ENCODE results near the gene NCAM1. TPM values are rescaled to one million over a fixed set of nuclear protein-coding genes. Genes with fewer than 3 reads are reported as not detected.

The NCAM1 gene
- total RNA-seq, 2 donors from 2014 or later: 225 to 229 TPM

DNA sequence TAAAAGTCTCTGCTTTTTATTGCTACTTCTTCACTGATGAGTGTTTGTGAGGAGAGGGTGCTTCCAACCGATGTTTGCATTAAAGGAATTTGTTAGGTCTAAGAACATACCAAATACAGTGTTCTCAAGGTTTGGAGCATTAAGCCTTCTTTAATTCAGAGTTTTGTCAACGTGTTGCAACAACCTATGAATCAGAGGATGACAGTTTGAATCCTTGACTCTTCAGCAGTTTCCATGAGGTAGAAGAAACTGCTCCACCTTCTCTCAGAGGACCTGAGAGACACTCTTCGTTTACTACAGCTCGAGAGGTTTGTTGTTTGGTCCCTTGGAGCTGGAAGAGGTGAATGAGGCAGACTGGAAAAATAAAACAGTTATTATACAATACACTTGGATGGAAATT is 55.7 kb downstream of the NCAM1 start:
- TF ChIP-seq, protein P1, sequence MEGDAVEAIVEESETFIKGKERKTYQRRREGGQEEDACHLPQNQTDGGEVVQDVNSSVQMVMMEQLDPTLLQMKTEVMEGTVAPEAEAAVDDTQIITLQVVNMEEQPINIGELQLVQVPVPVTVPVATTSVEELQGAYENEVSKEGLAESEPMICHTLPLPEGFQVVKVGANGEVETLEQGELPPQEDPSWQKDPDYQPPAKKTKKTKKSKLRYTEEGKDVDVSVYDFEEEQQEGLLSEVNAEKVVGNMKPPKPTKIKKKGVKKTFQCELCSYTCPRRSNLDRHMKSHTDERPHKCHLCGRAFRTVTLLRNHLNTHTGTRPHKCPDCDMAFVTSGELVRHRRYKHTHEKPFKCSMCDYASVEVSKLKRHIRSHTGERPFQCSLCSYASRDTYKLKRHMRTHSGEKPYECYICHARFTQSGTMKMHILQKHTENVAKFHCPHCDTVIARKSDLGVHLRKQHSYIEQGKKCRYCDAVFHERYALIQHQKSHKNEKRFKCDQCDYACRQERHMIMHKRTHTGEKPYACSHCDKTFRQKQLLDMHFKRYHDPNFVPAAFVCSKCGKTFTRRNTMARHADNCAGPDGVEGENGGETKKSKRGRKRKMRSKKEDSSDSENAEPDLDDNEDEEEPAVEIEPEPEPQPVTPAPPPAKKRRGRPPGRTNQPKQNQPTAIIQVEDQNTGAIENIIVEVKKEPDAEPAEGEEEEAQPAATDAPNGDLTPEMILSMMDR (IDR thresholded peaks at IDR 0.05): no peak
- Histone ChIP-seq H3K36me3 (no peaks in the 10 kb centered on the region), H3K9me3 (no peaks in the 10 kb centered on the region), H3K4me3 (no peak overlapping the region), H3K4me1 (peaks cover 0 to 16% of the 10 kb centered on the region in 2 donors), H3K27ac (peak overlapping the region in 1 of 2 donors; percentile 3), H3K27me3 (no peaks in the 10 kb centered on the region)
- DNase-seq (ENCODE audit: low spot score): no peak

DNA sequence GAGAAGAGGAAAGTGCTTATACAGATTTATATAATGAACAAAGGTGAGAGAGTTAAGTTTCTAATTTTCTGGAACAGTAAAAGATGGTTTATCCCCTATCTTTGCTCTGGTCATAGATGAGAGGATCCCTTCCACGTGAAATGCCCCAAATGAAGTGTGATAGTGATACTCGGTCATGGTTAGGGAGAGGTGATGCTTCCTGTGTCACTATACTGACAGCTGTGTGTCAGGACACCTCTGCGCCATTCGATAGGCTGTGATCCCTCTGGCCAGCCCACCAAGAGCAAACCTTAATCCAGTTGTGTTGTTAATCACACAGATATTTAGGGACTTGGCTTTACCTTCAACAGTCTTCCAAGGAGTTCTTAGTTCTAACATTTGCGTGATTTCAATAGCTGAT is 57.7 kb downstream of the NCAM1 start:
- no peaks in the 10 kb centered on the region for H3K9me3 ChIP-seq
- peaks cover 0 to 21% of the 10 kb centered on the region in 2 donors for H3K4me1 ChIP-seq
- H3K36me3 ChIP-seq: no peaks in the 10 kb centered on the region
- H3K4me3 ChIP-seq: no peak overlapping the region
- DNase-seq (ENCODE audit: low spot score): no peak
- no peaks in the 10 kb centered on the region for H3K27me3 ChIP-seq
- no peak overlapping the region for H3K27ac ChIP-seq
- TF ChIP-seq, protein P1 (IDR thresholded peaks at IDR 0.05): no peak

DNA sequence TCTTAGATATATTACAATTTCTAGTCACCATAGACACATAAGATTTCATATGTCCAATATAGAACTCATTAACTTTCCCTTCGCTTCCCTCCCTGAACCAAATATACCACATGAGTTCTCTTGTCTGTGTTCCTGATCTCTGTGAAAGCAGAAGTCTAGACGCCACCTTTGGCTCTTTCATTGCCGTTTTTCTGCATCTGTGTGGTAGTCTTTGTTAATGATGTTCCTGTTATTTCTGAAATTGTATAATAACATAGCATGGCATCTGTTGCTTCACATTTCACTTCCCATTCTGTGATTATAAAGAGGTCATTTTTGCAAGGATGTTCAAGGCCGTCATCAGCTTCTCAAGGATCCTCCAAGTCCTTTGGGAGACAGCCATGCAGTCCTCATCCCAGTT is 58.5 kb downstream of the NCAM1 start:
- Histone ChIP-seq H3K36me3 (no peaks in the 10 kb centered on the region), H3K27me3 (no peaks in the 10 kb centered on the region), H3K27ac (no peak overlapping the region), H3K4me1 (peaks cover 0 to 13% of the 10 kb centered on the region in 2 donors), H3K9me3 (no peaks in the 10 kb centered on the region), H3K4me3 (no peak overlapping the region)
- DNase-seq (ENCODE audit: low spot score): no peak
- TF ChIP-seq, protein P1 (IDR thresholded peaks at IDR 0.05): no peak

DNA sequence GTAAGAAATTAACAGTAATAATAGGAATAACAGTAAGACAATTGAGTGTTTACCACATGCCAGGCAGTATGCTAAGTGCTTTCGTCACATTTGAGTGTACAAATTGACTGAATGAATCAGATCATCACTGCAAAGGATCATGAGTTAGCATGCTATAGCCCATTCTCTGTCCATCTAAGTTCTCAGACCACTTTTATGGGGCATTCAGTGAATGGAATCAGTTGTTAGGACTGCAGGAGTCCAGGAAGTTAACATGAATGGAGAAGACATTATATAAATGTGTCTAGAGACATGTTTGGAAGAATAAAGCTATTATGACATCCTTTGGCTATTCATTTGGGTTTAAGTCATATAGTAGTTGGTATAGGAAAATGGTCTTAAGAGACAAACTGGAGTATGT is 59.9 kb downstream of the NCAM1 start:
- peaks cover 0 to 7% of the 10 kb centered on the region in 2 donors for H3K4me1 ChIP-seq
- H3K36me3 ChIP-seq: no peaks in the 10 kb centered on the region
- H3K4me3 ChIP-seq: no peak overlapping the region
- no peak for DNase-seq (ENCODE audit: low spot score)
- TF ChIP-seq, protein P1 (IDR thresholded peaks at IDR 0.05): no peak
- H3K27me3 ChIP-seq: no peaks in the 10 kb centered on the region
- H3K27ac ChIP-seq: no peak overlapping the region
- no peaks in the 10 kb centered on the region for H3K9me3 ChIP-seq

DNA sequence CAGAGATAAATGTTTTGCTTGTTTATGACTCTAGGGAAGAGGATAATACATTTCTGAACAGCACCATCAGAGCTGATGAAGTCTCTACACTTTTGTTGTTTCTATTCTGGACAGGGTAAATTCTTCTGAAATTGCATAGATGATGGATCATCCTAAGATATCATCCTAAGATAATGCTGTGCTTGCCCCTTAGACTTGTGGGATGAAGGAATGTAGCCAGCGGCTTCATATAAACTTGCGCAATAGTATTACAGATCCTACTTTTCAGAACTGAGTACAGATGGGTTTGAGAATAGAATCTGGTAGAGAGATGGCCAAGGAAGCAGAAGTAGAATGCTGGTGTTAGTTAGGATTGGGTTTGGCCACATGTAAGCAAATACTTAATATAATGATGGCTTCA is 61.0 kb downstream of the NCAM1 start:
- TF ChIP-seq, protein P1 (IDR thresholded peaks at IDR 0.05): no peak
- Histone ChIP-seq H3K27ac (no peak overlapping the region), H3K4me3 (no peak overlapping the region), H3K36me3 (no peaks in the 10 kb centered on the region), H3K9me3 (no peaks in the 10 kb centered on the region), H3K27me3 (no peaks in the 10 kb centered on the region), H3K4me1 (peaks cover 0 to 7% of the 10 kb centered on the region in 2 donors)
- DNase-seq (ENCODE audit: low spot score): no peak

DNA sequence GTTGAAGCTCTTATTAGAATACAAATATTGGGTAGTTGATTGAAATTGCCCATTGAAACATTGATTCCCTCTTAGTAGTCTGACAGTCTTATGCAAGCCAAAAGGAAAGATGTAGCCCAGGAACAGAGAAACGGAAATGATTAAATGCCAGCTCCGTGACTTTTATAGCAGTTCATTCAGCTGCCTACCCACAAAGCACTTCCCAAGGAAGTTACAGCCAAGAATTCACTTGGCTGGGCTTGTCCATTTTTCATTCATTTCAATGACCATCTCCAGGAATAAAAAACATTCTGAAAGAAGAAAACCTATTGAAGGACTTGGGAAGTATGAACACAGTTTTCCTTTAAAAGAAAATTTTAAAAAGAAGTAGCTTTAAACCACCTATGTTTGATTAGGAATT is 62.0 kb downstream of the NCAM1 start:
- peaks cover 0 to 7% of the 10 kb centered on the region in 2 donors for H3K4me1 ChIP-seq
- H3K27me3 ChIP-seq: no peaks in the 10 kb centered on the region
- TF ChIP-seq, protein P1 (IDR thresholded peaks at IDR 0.05): no peak
- H3K27ac ChIP-seq: no peak overlapping the region
- H3K4me3 ChIP-seq: no peak overlapping the region
- no peaks in the 10 kb centered on the region for H3K9me3 ChIP-seq
- no peak for DNase-seq (ENCODE audit: low spot score)
- no peaks in the 10 kb centered on the region for H3K36me3 ChIP-seq
